Activated CD4-positive, alpha-beta T cell treated with anti-CD3 and anti-CD28 coated beads for 48 hours (primary cell): ENCODE data around the gene LSM2.

Source experiments
- DNase-seq: peaks from one replicate; pipeline ENCODE4 v3.0.0-alpha.2; 2020

Gene LSM2

GRCh38 chr6:31775633-31776484, 30.9 kb downstream of the LSM2 start:
- no peak for DNase-seq

- no peak for DNase-seq
Observed at GRCh38 chr6:31775184-31775583, 31.6 kb downstream of the LSM2 start.

- peak; percentile 36 for DNase-seq
Observed at GRCh38 chr6:31771992-31772358, 34.8 kb downstream of the LSM2 start.

- no peak for DNase-seq
Observed at GRCh38 chr6:31770860-31771259, 35.9 kb downstream of the LSM2 start.

- peak; percentile 91 for DNase-seq
Observed at GRCh38 chr6:31769684-31770371, 36.9 kb downstream of the LSM2 start.

GRCh38 chr6:31768363-31769257, 38.2 kb downstream of the LSM2 start:
- DNase-seq: no peak

- no peak for DNase-seq
Observed at GRCh38 chr6:31767096-31767645, 39.6 kb downstream of the LSM2 start.

GRCh38 chr6:31765910-31766794, 40.6 kb downstream of the LSM2 start:
- no peak for DNase-seq

- DNase-seq: no peak
Observed at GRCh38 chr6:31765559-31765909, 41.2 kb downstream of the LSM2 start.

- no peak for DNase-seq
Observed at GRCh38 chr6:31764198-31764597, 42.6 kb downstream of the LSM2 start.

GRCh38 chr6:31763619-31763940, 43.2 kb downstream of the LSM2 start:
- no peak for DNase-seq

GRCh38 chr6:31762878-31763618, 43.7 kb downstream of the LSM2 start:
- DNase-seq: no peak

GRCh38 chr6:31762356-31762755, 44.4 kb downstream of the LSM2 start, which contains the start of gene SAPCD1:
SAPCD1 (plus strand) TSS chr6:31762656; CDS start chr6:31763055, 399 bp downstream.
- no peak for DNase-seq

GRCh38 chr6:31761343-31761742, 45.4 kb downstream of the LSM2 start:
- DNase-seq: no peak

- no peak for DNase-seq
Observed at GRCh38 chr6:31760790-31761189, 46.0 kb downstream of the LSM2 start.

GRCh38 chr6:31758281-31758680, 48.5 kb downstream of the LSM2 start:
- DNase-seq: no peak

- DNase-seq: no peak
Observed at GRCh38 chr6:31752739-31753319, 53.9 kb downstream of the LSM2 start.

GRCh38 chr6:31750411-31751022, 56.2 kb downstream of the LSM2 start:
- no peak for DNase-seq

GRCh38 chr6:31749301-31750036, 57.3 kb downstream of the LSM2 start:
- no peak for DNase-seq
